ENCODE results near the gene PRRC2A.

GRCh38 chr6:31574106-31575061 is 46.1 kb upstream of the PRRC2A start:
- TF ChIP-seq POLR2A (IDR thresholded peaks at IDR 0.05) (no peak), CTCF (IDR thresholded peaks at IDR 0.05) (no peak)
